Measurements from ENCODE around the gene CTXND1. TPM values are rescaled to one million over a fixed set of nuclear protein-coding genes. Genes with fewer than 3 reads are reported as not detected.

Gene CTXND1
- total RNA-seq, 1 donor from 2014 or later: not detected

DNA sequence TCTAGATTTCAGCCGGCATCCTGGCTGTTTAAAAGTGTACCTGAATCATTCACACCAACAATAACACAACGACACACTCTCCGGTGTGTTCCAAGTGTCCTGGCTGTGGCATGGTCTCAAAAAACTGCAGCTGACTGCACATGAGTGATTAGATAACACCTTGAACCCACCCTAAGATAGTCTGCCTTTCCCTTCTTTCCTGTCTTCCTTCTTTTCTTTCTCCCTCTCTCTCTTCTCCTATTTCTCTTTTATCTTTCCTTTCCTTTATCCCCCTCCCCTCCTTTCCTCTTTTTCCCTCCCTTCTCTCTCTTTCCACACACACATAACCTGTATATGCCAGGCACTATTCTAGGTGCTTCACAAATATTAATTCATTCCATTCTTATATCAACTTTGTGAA, 100.4 kb downstream of the CTXND1 start:
- no peak overlapping the region for H3K4me3 ChIP-seq (ENCODE audit: low read depth, low read length)
- H3K27me3 ChIP-seq (ENCODE audit: control insufficient read depth, insufficient read depth, low read length): no peaks in the 10 kb centered on the region
- FAIRE-seq (no peak), DNase-seq (ENCODE audit: low read depth) (no peak)
- H3K36me3 ChIP-seq (ENCODE audit: control insufficient read depth, insufficient read depth, low read length): peaks cover 3% of the 10 kb centered on the region
- TF ChIP-seq, protein P1, sequence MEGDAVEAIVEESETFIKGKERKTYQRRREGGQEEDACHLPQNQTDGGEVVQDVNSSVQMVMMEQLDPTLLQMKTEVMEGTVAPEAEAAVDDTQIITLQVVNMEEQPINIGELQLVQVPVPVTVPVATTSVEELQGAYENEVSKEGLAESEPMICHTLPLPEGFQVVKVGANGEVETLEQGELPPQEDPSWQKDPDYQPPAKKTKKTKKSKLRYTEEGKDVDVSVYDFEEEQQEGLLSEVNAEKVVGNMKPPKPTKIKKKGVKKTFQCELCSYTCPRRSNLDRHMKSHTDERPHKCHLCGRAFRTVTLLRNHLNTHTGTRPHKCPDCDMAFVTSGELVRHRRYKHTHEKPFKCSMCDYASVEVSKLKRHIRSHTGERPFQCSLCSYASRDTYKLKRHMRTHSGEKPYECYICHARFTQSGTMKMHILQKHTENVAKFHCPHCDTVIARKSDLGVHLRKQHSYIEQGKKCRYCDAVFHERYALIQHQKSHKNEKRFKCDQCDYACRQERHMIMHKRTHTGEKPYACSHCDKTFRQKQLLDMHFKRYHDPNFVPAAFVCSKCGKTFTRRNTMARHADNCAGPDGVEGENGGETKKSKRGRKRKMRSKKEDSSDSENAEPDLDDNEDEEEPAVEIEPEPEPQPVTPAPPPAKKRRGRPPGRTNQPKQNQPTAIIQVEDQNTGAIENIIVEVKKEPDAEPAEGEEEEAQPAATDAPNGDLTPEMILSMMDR (IDR thresholded peaks at IDR 0.05; ENCODE audit: insufficient read depth, low read length, severe bottlenecking): no peak

DNA sequence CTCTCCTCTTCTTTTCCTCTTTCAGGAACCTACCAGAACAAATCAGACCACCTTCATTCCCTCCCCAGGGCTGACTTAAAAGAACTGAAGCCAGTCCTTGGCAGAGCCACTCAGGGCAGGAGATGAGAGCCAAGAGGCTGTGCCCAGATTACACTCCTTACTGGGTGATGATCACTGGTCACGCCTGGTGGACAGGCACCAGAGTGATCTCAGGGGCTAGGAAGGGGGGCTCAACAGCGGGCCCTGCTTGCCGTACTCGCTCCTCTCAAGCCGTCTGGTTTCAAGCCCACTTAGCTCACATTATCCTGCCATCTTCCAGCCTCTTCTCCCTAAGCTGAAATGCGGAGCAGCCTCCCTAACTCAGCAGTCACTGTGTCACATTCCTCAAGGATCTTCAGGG, 100.9 kb downstream of the CTXND1 start:
- FAIRE-seq: no peak
- Histone ChIP-seq H3K4me3 (ENCODE audit: low read depth, low read length) (no peak overlapping the region), H3K27me3 (ENCODE audit: control insufficient read depth, insufficient read depth, low read length) (no peaks in the 10 kb centered on the region), H3K36me3 (ENCODE audit: control insufficient read depth, insufficient read depth, low read length) (peaks cover 3% of the 10 kb centered on the region)
- TF ChIP-seq, protein P1 (IDR thresholded peaks at IDR 0.05; ENCODE audit: insufficient read depth, low read length, severe bottlenecking): no peak
- DNase-seq (ENCODE audit: low read depth): no peak

Other genes with a start within 250 kb of the CTXND1 start
- gene ZFAND6, start 192.5 kb downstream of the CTXND1 start, total RNA-seq: 186 and 218 TPM in 2 replicates
- 21.6 and 23.4 TPM in 2 replicates for gene FAH, start 99.2 kb downstream of the CTXND1 start, total RNA-seq
- gene ARNT2, start 152.2 kb upstream of the CTXND1 start, total RNA-seq: 0.13 and 0.26 TPM in 2 replicates

Data from bronchial epithelial cell (primary cell).